GM18517 (cell line): ENCODE results near the gene SPECC1L.
"Not testable (repeated sequence)": the region's sequence is repeated elsewhere in the genome, so short reads cannot be mapped to it uniquely, and the experiment has no call there.

Source experiments
- ATAC-seq: cut with Tn5 transposase; IDR thresholded peaks from one replicate; pipeline ENCODE4 v1.9.1; 2021; ENCODE audit warnings: mild to moderate bottlenecking, moderate library complexity; ENCODE audit not compliant: unreplicated experiment

Gene SPECC1L

DNA sequence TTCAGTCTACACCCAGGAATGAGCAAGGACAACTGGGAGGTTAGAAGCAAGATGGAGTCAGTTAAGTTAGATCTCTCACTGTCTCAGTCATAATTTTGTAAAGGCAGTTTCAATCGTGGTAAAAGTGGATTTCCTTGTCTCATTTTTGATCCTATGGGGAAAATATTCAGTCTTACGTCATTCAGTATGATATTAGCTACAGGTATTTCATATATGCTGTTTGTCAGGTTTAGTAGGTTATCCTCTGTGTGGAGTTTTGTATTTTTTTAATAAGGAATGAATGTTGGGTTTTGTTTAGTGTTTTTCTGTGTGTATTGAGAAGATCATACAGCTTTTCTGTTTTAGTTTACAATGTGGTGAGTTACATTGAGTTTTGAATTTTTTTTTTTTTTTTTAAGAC, 11.8 kb downstream of the SPECC1L start:
- no peak for ATAC-seq

DNA sequence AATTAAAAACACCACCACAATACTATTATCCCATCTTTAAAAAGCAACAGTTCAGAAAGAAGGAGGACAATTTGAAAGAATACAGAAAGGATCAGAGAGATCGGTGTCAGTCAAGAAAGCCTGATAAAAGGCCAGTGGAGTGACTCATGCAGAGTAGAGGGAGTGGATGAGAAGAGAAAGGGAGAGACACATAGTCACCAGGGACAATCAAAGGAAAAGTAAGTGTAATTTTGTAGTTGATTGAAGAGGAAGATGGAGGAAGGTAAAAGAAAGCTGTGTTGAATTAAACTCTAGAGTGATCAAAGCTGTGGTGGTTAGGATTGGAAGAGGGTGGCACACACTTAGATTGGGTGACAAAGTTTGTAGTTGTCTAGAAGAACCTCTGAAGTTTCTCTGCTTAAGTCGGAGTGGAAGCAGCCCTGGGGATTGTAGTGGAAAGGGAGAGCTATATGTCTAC, 14.1 kb downstream of the SPECC1L start:
- ATAC-seq: no peak

DNA sequence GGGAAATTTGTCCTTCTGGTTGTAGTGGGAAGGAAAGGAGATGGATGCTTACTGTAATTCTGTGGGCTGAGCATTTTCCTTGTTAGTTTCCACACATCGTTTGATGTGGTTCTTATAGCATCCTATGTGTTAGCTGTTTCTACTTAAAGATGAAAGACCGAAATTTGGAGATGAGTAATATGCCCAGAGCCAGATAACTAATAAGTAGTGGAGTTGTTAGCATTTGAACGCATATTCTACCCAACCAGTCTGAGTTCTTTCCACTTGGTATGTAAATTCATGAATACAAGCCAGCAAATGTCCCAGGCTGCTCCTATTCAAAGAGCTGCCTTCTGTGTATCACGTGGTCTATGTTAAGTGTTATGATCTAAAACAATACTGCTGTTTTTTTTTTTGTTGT, 14.6 kb downstream of the SPECC1L start:
- no peak for ATAC-seq

DNA sequence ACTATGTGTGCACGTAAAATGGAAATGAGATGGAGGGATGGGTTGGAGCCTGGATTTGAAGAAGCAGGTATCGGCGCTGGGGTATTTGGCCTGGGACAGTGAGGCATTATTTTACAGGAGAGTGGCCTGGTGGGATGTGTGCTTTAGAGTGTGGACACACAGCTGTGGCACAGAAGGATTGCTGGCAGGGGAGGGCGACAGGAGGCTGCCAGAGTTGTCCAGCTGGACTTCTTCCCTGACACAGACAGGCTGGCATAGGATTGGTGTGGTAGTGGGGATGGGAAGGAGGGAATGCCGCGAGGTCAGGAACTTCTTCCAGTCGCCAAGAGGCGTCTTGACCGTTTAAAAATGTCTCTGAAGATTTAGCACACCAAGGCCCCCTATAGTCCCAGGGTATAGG, 16.6 kb downstream of the SPECC1L start:
- not testable (repeated sequence) for ATAC-seq

DNA sequence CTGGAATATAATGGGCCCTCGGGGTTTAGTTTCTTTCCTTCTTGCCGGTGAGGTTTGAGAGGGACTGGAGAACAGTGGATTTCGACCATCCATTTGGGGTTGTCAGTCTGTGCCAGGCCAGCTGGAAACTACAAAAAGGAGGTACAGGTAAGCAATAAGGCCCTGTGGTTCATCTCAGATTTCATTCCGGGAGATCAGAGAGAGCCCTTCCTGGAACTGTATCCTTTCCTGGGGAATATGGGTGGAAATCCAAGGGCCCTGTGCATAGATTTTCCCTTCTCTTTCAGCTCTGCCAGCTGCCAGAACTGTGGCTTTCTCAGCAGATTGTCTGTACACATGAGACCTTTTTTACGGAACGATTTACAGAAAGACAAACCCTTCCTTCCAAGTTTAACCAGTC, 17.2 kb downstream of the SPECC1L start:
- ATAC-seq: not testable (repeated sequence)

DNA sequence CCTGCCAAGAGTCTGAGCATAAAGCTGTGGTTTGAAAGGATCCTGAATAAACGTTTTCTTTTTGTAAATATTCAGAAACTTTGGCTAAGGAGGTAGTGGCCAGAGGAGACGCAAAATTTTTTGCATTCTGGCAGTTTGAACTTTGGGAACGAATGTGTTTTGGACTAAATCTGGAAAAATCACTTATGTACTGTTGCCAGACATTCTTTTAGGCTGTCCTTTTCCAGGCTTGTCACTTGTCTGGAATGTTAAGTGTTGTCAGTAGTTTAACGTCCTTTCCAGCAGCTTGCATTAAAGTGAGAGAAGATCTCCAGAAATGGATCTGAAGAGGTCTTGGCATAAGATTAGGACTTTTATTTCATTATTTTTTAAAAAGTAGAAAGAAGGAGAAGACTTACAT, 18.5 kb downstream of the SPECC1L start:
- no peak for ATAC-seq

DNA sequence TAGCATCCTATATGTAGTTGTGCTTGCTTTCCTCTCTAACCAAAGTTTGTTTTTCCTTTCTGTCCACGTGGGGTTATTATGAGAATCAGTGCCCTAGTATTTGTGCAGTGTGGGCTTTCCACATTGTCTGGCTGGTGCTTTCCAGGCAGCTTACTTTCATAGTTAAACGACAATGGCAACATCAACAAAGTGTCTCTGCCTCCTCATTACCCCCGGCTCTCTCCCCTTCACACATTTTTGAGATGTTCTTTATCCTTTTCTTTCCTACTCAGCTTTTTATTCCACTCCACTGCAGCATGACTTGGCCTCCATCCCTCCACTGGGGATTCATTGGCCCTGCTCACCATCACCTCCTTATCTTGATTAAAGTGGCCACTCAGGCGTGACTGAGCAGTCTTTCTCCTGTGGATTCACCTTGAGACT, 19.1 kb downstream of the SPECC1L start:
- ATAC-seq: no peak

DNA sequence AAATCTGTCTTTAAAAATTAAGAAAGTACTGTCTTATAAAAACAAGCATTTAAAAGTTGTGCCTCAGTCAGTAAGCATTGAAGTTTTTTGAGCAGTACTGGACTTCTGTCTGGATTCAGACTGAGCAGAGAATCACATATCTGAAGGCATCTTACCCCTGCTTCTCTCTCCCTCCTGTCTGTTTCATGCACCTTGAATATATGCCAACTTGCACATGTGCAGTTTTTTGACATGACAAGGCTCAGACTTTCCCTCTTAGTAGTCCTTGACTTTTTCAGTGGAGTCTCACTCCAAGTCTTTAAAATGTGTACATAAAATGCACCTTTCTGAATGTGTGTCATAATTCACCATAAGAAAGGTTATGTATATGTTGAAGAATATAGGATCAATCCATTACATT, 19.8 kb downstream of the SPECC1L start:
- no peak for ATAC-seq

DNA sequence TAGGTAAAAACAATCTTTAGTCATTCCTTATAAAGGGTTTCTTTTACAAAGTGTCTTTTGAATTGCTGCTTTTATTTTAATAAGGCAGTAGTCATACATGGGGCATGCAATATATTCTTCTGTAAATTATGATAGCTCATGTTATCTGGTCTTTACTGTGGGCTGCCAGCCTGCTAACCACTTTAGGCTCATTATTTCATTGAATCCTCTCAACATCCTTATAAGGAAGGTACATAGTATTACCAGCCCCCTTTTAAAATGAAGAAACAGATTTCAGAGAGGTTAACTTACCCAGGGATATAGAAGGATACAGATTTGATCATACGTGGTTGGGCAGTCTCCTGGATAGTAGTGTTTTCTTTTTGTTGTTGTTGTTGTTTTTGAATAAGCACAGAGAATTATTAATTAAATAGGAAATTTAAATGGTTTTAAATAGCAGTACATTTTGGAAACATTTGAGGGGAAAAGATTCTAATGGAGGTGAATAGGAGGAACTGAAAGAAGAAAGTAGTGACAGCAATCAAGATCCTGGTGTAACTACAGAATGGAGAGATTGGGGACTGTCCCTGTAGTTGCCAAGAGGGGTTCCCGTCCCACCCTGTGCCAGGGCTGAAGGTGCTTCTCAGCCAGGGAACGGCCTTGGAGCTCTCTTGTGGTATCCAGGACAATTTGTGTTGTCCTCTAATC, 21.0 kb downstream of the SPECC1L start:
- no peak for ATAC-seq

DNA sequence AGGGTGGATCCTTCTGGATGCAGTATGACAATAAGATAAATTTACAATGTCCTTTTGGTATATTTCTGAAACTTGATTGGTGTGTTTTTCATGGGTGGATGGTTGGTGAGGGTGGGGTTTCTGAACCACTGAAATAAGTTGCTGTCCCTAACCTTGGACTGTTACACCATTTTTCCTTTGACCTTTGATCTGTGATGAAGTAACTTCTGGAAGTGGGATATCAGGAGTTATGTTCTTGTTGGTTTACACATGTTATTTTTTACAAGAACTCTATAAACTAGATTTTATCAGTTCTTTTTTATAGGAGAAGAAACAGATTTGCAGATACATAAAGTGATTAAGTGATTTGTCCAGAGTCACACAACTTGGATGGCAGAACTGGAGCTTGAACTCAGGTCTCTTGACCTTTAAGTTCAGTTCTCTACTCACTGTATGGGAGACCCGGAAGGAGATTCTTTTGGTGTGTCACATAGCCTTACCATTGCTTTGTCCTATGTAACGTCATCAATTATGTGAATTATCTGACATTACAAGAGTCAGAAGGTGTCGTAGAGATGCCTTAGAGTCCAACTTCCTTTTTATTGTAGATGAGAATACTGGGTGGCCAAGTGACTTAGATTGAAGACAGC, 21.7 kb downstream of the SPECC1L start:
- not testable (repeated sequence) for ATAC-seq

DNA sequence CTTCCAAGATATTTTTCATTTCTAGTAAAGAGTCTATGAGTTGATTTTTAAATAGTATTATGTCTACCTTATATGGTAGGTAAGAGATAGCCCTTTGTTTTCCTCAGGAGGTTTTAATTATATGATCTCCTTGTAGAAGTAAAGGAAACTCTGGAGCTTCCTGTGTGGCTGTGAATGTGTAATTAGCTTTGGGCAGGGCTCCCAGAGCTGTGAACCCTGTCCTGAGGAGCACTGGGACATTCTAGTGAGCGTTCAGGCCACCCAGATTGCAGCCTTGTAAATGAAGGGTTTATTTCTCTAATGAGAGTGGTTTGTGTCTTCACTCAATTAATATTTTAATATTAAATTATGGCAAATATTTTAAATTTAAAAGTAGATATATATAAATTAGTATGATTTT, 24.3 kb downstream of the SPECC1L start:
- ATAC-seq: not testable (repeated sequence)

DNA sequence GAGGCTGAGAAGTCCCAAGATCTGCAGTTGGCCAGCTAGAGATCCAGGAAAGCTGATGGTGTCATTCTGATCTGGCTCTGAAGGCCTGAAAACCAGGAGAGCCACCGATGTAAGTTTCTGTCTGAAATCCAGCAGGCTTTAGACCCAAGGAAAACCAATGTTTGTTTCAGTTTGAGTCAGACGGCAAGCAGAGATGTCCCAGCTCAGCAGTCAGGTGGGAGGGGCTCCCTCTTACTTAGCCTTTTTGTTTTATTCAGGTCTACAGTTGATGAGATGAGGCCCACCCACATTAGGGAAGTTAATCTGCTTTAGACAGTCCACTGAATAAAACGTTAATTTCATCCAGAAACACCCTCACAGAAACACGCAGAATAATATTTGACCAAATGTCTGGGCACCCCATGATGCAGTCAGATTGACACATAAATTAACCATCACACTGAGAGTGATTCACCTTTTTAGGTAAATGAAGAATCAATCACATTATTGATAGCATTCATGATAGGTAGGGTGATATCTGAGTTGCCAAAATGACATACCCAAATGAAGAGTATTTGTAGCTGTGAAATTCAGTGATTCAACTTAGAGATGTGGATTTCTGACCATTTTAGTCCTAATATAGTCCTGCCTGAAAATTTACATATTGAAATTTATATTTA, 28.0 kb downstream of the SPECC1L start:
- not testable (repeated sequence) for ATAC-seq

DNA sequence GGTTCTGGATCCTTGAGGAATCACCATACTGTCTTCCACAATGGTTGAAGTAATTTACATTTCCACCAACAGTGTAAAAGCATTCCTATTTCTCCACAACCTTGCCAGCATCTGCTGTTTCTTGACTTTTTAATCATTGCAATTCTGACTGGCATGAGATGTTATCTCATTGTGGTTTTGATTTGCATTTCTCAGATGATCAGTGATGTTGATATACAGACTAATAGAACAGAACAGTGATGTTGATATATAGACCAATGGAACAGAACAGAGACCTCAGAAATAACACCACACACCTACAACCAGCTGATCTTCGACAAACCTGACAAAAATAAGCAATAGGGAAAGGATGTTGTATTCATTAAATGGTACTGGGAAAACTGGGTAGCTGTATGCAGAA, 29.9 kb downstream of the SPECC1L start:
- not testable (repeated sequence) for ATAC-seq

DNA sequence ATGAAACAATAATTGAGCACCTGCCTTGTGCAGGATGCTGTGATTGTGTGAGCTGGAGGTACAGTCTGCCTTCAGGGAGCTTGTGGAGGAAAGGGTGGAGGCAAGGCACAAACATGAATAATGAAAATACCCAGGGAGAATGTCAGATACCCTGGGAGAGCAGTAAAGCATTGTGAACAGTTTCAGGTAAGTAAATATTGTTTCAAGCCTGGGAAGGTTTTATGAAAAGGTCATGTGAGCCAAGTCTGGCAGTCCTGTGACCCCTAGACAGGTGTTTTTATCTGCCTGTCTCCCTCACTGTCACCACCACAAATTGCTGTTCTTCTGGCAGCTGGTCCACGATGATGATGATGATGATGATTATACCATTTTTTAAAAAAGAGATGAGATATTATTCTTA, 32.0 kb downstream of the SPECC1L start:
- ATAC-seq: no peak

DNA sequence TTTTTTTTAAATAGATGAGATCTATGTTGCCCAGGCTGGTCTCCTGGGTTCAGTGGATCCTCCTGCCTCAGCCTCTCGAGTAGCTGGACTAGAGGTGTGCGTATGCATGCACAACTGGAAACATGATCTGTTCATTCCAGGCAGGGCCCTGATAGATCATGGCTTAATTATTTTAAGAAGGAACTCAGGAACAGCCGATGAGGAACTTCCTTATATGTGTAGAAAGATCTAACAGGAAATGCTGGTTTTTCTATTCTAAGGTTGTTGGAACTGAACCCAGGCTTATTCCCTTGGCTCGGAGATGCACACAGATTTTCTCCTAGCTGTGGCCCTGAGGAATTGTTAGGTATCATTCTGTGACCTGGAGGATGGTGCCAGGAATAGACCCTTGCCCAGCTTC, 32.4 kb downstream of the SPECC1L start:
- no peak for ATAC-seq

DNA sequence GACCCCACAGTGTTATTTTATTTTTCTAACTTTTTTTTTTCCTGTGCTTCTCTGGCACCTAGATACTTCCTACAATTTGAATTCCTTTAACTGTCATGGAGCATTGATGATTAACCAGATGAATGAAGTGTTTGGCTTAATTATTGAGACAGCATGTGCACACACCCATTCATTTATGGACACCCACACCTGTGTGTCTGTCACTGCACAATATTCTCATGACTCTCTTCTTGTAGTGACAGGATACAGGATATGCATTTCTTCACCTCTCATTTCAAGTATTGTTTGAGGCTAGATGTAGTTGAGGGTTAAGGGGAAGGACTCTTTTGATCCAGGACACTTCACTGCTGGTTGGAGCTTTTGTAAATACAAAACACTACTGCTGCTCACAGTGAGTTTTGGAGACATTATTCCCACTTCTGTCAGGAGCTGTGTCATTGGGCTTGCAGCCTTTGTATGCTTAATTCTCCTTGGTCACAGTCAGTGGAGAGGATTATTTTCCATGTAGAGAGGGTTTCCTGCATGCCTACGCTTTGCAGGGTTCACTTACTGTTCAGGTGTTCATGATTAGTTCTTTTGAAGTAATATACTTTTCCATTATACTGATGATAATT, 33.5 kb downstream of the SPECC1L start:
- no peak for ATAC-seq

DNA sequence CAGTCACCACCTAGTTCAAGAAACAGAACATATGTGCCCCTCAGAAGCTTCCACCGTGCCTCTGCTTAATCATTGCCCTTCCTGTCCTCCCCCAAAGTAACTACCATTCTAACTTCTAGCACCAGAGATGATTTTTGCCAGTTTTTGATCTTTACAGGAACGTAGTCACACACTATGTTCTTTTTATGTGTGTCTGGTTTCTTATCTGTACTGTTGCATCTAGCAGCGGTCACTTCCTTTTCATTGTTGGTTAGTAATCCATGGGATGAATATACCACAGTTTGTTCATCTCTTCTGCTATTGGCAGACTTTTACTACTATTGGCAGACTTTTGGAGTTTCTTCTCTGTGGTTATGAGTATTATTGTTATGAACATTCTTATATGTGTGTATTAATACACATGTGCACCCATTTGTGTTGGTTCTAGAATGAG, 34.6 kb downstream of the SPECC1L start:
- ATAC-seq: no peak

DNA sequence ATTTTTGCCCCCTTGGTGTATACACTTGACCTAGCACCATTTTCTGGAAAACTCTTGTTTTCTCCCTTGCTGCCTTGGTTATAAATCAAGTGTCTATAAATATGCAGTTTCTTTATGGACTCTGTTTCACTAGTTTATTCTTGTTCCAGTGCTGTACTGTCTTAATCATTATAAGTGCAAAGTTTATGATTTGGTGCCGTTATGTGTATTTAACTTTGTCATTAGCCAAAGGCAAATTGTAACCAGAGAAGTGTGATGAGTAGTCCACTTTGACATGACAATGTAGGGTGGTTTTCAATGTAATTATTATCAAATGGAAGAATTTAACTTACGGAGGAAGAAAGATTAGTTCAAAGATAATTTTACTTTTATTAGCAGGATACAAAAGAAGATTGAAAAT, 40.3 kb downstream of the SPECC1L start:
- no peak for ATAC-seq

DNA sequence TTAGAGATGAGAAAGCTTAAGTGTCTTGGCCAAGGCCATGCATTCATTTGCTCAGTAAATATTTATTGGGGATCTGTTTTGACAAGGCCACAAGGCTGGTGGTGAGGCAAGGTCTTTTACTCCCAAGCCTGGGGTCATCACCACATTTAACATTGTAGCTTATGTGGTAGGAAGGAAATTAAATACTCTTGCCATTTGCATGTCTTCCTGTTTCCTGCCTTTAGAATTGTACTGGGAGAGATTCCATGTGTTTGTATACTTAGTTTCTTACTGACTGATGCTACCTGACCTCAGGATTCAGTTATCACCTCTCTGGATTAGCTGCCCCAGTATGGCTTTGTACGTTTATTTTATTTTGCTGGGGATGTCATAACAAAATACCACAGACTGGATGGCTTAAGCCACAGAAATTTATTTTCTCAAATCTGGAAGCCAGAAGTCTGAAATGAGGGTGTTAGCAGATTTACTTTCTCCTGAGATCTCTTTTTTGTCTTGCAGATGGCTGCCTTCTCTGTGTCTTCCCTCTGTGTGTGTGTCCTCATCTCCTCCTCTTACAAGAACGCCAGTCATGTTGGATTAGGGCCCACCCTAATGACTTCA, 44.8 kb downstream of the SPECC1L start:
- ATAC-seq: no peak

DNA sequence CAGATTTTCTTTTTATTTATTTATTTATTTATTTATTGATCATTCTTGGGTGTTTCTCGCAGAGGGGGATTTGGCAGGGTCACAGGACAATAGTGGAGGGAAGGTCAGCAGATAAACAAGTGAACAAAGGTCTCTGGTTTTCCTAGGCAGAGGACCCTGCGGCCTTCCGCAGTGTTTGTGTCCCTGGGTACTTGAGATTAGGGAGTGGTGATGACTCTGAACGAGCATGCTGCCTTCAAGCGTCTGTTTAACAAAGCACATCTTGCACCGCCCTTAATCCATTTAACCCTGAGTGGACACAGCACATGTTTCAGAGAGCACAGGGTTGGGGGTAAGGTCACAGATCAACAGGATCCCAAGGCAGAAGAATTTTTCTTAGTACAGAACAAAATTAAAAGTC, 45.6 kb downstream of the SPECC1L start:
- ATAC-seq: not testable (repeated sequence)

DNA sequence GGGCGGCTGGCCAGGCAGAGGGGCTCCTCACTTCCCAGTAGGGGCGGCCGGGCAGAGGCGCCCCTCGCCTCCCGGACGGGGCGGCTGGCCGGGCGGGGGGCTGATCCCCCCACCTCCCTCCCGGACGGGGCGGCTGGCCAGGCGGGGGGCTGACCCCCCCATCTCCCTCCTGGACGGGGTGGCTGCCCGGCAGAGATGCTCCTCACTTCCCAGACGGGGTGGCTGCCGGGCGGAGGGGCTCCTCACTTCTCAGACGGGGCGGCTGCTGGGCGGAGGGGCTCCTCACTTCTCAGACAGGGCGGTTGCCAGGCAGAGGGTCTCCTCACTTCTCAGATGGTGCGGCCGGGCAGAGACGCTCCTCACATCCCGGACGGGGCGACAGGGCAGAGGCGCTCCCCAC, 46.9 kb downstream of the SPECC1L start:
- ATAC-seq: not testable (repeated sequence)
